HL-60 (cell line): Measurements from ENCODE around the gene CCDC30.
"Not testable (repeated sequence)": the region's sequence is repeated elsewhere in the genome, so short reads cannot be mapped to it uniquely, and the experiment has no call there.

Experiments used
- DNase-seq, 2 experiments: peaks; one replicate each; pipeline ENCODE4 v3.0.0-alpha.2; 2010 to 2020; ENCODE audit warnings: low read depth in 1 of 2, low spot score in 1 of 2
- H3K27ac ChIP-seq: fragments of 250-450 bp; sonication (Bioruptor Pico); replicated peaks from 2 replicates; pipeline ENCODE4 v1.5.1; 2020; ENCODE audit warnings: mild to moderate bottlenecking, moderate library complexity
- H3K27me3 ChIP-seq: fragments of 250-450 bp; sonication (Bioruptor Pico); 2 replicates; pipeline ENCODE4 v1.5.1; 2021; ENCODE audit warnings: mild to moderate bottlenecking, moderate library complexity; ENCODE audit not compliant: insufficient read depth, poor library complexity, severe bottlenecking
- H3K4me3 ChIP-seq: replicated peaks from 2 replicates; pipeline ENCODE4 v1.5.1; 2011; ENCODE audit warnings: mild to moderate bottlenecking, control low read depth, low read length; ENCODE audit not compliant: insufficient read depth
- CTCF ChIP-seq: IDR thresholded peaks from one replicate; pipeline ENCODE4 v1.5.1; 2011; ENCODE audit warnings: low read length, control low read depth, inconsistent platforms; ENCODE audit not compliant: insufficient read depth
- GABPA ChIP-seq: IDR thresholded peaks from 2 replicates; pipeline ENCODE4 v1.6.1; 2012; ENCODE audit warnings: low read depth
- POLR2AphosphoS5 ChIP-seq: IDR thresholded peaks from 2 replicates; pipeline ENCODE4 v1.6.1; 2012; ENCODE audit warnings: low read depth
- REST ChIP-seq: IDR thresholded peaks from 2 replicates; pipeline ENCODE4 v1.6.1; 2012; ENCODE audit warnings: low read depth; ENCODE audit not compliant: insufficient replicate concordance
- SPI1 ChIP-seq: IDR thresholded peaks from 2 replicates; pipeline ENCODE4 v1.6.1; 2012; ENCODE audit warnings: low read depth, mild to moderate bottlenecking, borderline replicate concordance

CCDC30 gene

DNA sequence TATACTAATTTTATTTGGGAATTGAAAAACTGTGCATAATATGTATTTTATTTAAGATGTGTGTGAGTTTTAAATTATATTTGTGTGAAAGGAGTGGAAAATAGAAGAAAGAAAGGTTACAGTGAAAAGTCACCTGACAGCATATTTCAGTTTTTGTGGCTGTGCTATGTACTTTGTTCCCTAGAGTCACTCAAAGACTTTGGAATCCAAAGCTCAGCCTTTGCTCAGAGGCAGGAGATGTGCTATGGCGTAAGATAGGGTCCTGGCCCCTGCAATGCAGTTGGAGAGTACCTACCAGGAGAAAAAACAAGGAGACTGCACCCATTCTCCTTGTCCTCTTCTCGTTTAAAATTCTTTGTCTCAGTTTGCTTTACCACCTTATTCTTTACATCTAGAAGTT, 2.9 kb downstream of the CCDC30 start:
- H3K27me3 ChIP-seq: no peaks in the 10 kb centered on the region
- H3K4me3 ChIP-seq: no peak overlapping the region
- H3K27ac ChIP-seq: no peak overlapping the region
- no peak for DNase-seq
- no peak for TF ChIP-seq GABPA

DNA sequence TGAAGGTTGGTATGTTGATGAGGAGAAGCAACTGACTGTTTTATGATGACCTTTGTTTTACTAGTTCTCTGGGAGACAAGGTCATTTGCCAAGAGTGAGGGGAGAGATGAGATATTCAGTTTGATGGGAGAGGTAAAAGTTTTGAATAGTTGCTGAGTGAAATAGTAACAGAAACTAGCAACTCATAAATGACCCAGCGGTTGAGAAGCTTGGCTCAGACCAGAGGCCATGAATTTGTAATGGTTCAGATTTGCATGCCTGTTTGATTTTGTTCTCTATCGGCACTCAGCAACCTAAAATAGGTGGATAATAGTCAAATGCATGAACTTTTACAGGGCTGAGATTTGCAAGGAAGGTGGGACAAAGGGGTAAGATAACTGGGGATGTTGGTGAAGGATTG, 6.6 kb downstream of the CCDC30 start:
- no peak overlapping the region for H3K4me3 ChIP-seq
- no peak for DNase-seq
- no peak overlapping the region for H3K27ac ChIP-seq
- H3K27me3 ChIP-seq: no peaks in the 10 kb centered on the region
- TF ChIP-seq POLR2AphosphoS5: no peak
- TF ChIP-seq REST: no peak
- no peak for TF ChIP-seq CTCF
- no peak for TF ChIP-seq SPI1
- no peak for TF ChIP-seq GABPA

GRCh38 chr1:42476605-42477004, 13.5 kb downstream of the CCDC30 start:
- no peak for DNase-seq
- H3K27ac ChIP-seq: no peak overlapping the region
- H3K27me3 ChIP-seq: no peaks in the 10 kb centered on the region
- H3K4me3 ChIP-seq: no peak overlapping the region
- TF ChIP-seq GABPA: no peak

- not testable (repeated sequence) for H3K27me3 ChIP-seq, H3K4me3 ChIP-seq, H3K27ac ChIP-seq, DNase-seq
These were observed 14.3 kb downstream of the CCDC30 start for GRCh38 chr1:42477354-42477753.

GRCh38 chr1:42477775-42478174, 14.7 kb downstream of the CCDC30 start:
- no peak for TF ChIP-seq GABPA
- no peak for TF ChIP-seq REST
- no peak for TF ChIP-seq CTCF
- no peak for TF ChIP-seq POLR2AphosphoS5
- TF ChIP-seq SPI1: no peak
- no peak for DNase-seq
- no peak overlapping the region for H3K4me3 ChIP-seq

GRCh38 chr1:42479621-42480020, 16.5 kb downstream of the CCDC30 start:
- no peak for DNase-seq
- TF ChIP-seq SPI1 (no peak), POLR2AphosphoS5 (no peak), GABPA (no peak), REST (no peak), CTCF (no peak)
- Histone ChIP-seq H3K4me3 (no peak overlapping the region), H3K27me3 (no peaks in the 10 kb centered on the region), H3K27ac (no peak overlapping the region)

More at GRCh38 chr1:42477775-42478174, 14.7 kb downstream of the CCDC30 start:
- Histone ChIP-seq H3K27ac (no peak overlapping the region), H3K27me3 (no peaks in the 10 kb centered on the region)
